Prostate gland (tissue), 2 donors: Measurements from ENCODE around the gene LAMA4.

Experiments used
- CTCF ChIP-seq, 4 experiments: fragments of 200-600 bp in 2 of 4; fragments of 450-650 bp in 2 of 4; sonication (generic) in 2 of 4; IDR thresholded peaks; 1 replicate in 3 of 4; 2 replicates in 1 of 4; pipeline ENCODE4 v1.5.1; 2016 to 2019; ENCODE audit warnings: antibody characterized with exemption in 4 of 4, mild to moderate bottlenecking in 2 of 4, moderate library complexity in 2 of 4
- POLR2AphosphoS5 ChIP-seq: sonication (generic); formaldehyde crosslinking; IDR thresholded peaks from one replicate; pipeline ENCODE4 v1.6.1; 2017; ENCODE audit warnings: antibody characterized with exemption

DNA sequence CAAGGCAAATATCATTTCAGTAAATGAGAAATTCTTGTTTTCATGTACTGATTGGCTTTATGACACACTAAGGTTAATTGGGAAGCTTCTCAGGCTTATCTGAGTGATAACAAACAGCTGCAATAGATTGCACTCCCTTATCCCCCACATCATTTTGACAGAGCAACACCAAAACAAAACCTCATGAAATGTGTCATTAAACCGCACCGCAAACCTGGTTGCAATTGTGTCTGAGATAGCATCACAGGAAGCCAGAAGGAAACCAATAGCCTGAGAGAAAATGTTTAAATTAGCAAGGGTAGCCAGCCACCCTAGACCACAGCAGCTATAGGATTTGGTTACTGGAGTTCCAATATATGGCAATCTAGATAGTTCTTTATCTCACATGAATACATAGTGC is 31.6 kb upstream of the LAMA4 start:
- no peak for TF ChIP-seq CTCF (IDR thresholded peaks at IDR 0.05)
- no peak for TF ChIP-seq POLR2AphosphoS5
